Stimulated activated CD8-positive, alpha-beta memory T cell treated with anti-CD3 and anti-CD28 coated beads, Interleukin-4, amount 100 ng/mL, for 1 hour (primary cell): ENCODE data around the gene KRTAP21-2.
"Not testable (repeated sequence)": the region's sequence is repeated elsewhere in the genome, so short reads cannot be mapped to it uniquely, and the experiment has no call there.

Source experiments
- DNase-seq, 2 donors: peaks; one replicate each; pipeline ENCODE4 v3.0.0-alpha.2; 2020; ENCODE audit warnings: low read depth in 2 of 2, low spot score in 1 of 2

The KRTAP21-2 gene

GRCh38 chr21:30747159-30747558, at the start of gene KRTAP21-2:
KRTAP21-2 (minus strand) TSS chr21:30747259; CDS start chr21:30747202, 57 bp downstream.
- no peak for DNase-seq

DNA sequence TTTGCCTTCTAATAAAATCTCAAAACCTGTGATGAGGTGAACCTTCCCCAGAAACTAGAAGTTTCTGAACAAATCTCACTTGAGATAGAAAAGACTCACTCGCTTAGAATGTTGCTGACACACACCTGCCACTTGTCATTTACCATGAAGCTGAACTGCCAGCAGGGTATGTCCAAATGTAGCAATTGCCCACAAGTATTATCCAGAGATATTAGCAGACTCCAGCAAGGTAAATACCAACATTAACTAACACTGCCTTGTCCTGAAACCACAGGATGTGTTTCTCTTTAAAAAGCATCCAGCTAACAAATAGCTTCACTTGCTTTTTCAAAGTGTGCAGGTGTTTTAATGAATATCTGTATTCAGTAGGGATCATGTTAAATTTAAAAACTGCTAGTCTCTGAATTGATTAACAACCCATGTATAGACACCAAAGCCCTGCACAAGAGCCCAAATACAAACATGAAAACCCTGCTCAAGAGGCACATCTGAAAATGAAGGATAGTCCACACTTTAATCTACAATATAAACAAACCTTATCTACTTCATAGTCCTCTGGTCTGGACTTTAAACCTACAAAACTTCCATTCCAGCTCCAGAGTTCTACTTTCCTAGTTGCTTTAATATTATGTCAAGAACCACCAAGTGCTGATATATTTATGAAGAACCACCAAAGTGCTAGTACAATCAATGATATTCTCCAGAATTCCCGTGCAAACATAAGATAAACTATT, 46.7 kb upstream of the KRTAP21-2 start:
- no peak for DNase-seq

- no peak for DNase-seq
Measured at GRCh38 chr21:30779249-30779648, 32.2 kb upstream of the KRTAP21-2 start.

GRCh38 chr21:30769724-30770431, 22.8 kb upstream of the KRTAP21-2 start:
- DNase-seq = no peak

DNA sequence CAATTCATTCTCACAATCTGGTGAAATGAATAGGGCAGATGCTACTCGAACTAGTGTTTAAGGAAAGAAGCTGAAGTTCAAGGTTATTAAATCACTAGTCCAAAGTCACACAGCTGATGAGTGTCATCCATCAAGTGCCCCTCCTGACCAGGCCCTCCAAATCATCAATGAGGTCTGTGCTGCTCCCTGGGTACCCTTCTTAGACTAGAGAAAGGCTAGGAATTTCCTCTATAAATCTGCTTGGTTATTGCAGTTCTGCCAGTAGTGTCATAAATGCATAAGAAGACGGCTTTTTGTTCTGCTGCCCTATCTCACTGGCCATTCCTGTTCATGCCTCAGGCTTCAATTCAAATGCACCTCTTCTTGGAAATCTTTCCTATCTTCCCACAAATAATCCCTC, 13.7 kb upstream of the KRTAP21-2 start:
- no peak for DNase-seq

DNA sequence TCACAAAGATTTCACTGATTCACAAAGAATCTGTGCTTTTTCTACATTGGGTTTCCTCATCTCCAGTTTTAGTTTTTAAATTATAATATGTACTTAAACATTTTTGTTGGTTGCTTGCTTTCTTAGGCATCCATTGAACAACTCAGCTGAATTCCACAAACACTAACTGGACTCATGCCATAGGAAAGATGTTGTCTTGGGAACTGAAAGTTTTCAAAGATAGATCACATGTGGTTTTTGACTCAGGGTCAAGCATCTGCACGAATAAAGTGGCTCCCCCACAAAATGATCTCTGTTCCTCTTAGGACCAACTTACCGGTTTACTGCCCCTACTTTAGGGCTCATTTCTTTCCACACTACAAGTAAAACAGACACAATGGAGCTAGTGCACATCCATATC, 11.2 kb upstream of the KRTAP21-2 start:
- no peak for DNase-seq

GRCh38 chr21:30755328-30755727, 8.3 kb upstream of the KRTAP21-2 start, which contains the start of gene KRTAP21-1:
KRTAP21-1 (minus strand) TSS chr21:30755428; CDS start chr21:30755378, 50 bp downstream.
- DNase-seq = not testable (repeated sequence)

GRCh38 chr21:30740462-30740861, 6.6 kb downstream of the KRTAP21-2 start:
- DNase-seq = no peak

- DNase-seq = no peak
Measured at GRCh38 chr21:30733026-30733425, 14.0 kb downstream of the KRTAP21-2 start.

DNA sequence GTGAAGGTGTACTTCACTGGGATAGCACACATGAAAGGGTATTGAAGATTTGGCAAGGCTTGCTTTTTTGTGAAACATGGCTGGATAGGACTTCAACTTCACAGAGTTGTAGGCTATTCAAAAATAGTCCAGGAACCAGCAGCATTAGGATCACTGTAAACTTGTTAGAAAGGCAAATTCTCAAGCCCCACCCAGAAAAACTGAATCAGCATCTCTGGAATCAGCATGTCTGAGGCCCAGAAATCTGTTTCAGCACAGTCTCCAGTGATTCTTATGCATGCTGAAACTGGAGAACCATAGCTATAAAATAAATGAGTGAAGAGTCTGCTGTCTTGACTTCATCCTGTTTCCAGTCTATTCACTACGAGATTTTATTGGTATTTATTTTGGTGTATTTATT, 20.3 kb downstream of the KRTAP21-2 start:
- DNase-seq = no peak

DNA sequence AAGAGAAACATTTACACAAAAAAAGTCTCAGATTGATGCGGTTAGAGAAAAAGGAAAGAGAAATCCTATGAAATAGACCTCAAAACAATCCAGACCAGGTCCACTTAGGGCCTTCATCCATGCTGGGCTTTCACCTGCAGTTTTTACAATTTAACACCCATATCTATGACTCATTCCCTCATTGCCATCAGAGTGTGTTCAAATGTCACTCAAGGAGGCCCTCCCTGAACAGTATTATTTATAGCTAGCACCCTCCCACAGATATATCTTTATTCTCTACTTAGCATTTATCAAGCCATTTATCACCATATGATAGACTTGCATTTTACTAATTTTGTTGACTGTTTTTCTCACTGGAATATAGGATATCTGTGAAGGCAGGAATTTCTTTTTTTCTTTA, 27.7 kb downstream of the KRTAP21-2 start:
- DNase-seq = no peak

GRCh38 chr21:30718239-30718909, 28.7 kb downstream of the KRTAP21-2 start, which contains the start of gene KRTAP21-3:
KRTAP21-3 (minus strand) TSS chr21:30718777; CDS start chr21:30718759, 18 bp downstream.
- no peak for DNase-seq

GRCh38 chr21:30717105-30717504, 30.0 kb downstream of the KRTAP21-2 start:
- DNase-seq = no peak

- no peak for DNase-seq
Measured at GRCh38 chr21:30714946-30715345, 32.1 kb downstream of the KRTAP21-2 start.

GRCh38 chr21:30714456-30714855, 32.6 kb downstream of the KRTAP21-2 start:
- DNase-seq = no peak

- no peak for DNase-seq
Measured at GRCh38 chr21:30713766-30714165, 33.3 kb downstream of the KRTAP21-2 start.

DNA sequence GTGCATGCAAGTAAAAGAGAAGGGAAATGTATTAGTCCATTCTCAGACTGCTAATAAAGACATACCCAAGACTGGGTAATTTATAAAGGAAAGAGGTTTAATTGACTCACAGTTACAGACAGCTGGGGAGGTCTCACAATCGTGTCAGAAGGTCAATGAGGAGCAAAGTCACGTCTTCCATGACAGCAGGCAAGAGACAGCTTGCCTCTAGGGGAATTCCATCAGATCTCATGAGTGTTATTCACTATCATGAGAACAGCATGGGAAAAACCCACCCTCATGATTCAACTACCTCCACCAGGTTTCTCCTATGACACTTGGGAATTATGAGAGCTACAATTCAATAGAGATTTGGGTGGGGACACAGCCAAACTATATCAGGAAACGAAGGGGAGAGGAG, 36.6 kb downstream of the KRTAP21-2 start:
- DNase-seq = no peak

GRCh38 chr21:30707409-30707808, 39.6 kb downstream of the KRTAP21-2 start:
- no peak for DNase-seq
